CD4-positive, alpha-beta memory T cell (primary cell): ENCODE measurements around the gene MARCHF11. TPM values are rescaled to one million over a fixed set of nuclear protein-coding genes. Genes with fewer than 3 reads are reported as not detected.

ENCODE experiments used
- CTCF ChIA-PET: fragments of 350-600 bp; sonication (Branson Sonifier 250); formaldehyde crosslinking; loops from one replicate; lab custom pipeline; 2021; ENCODE audit warnings: inconsistent platforms; ENCODE audit not compliant: partially characterized antibody; lab: Charles Lee
- POLR2A ChIA-PET: fragments of 350-600 bp; sonication (Branson Sonifier 250); formaldehyde crosslinking; loops from one replicate; lab custom pipeline; 2021; ENCODE audit not compliant: partially characterized antibody; lab: Charles Lee
- DNase-seq, 5 donors: peaks; one replicate each; pipeline versions ENCODE4 v3.0.0 to v3.0.0-alpha.2; 2020 to 2022; ENCODE audit warnings: mixed read lengths in 1 of 5
- H3K27ac ChIP-seq: one replicate; pipeline ENCODE4 v1.7.0; 2013; ENCODE audit warnings: low read depth, low read length
- H3K27me3 ChIP-seq: 2 replicates; pipeline ENCODE4 v1.7.0; 2013; ENCODE audit warnings: mild to moderate bottlenecking, low read length, moderate library complexity; ENCODE audit not compliant: insufficient read depth
- H3K36me3 ChIP-seq: 2 replicates; pipeline ENCODE4 v1.7.0; 2013; ENCODE audit warnings: mild to moderate bottlenecking, low read length, moderate library complexity; ENCODE audit not compliant: insufficient read depth
- H3K4me1 ChIP-seq: 2 replicates; pipeline ENCODE4 v1.7.0; 2013; ENCODE audit warnings: mild to moderate bottlenecking, low read length, moderate library complexity; ENCODE audit not compliant: insufficient read depth
- H3K4me3 ChIP-seq, 2 donors: one replicate each; pipeline ENCODE4 v1.7.0; 2013; ENCODE audit warnings: low read length in 2 of 2, mild to moderate bottlenecking in 1 of 2
- H3K9me3 ChIP-seq, 2 donors: one replicate each; pipeline ENCODE4 v1.7.0; 2013; ENCODE audit warnings: low read length in 2 of 2, control low read depth in 1 of 2; ENCODE audit not compliant: control insufficient read depth in 1 of 2
- H3K27ac Mint-ChIP-seq, 7 donors: one replicate each; pipeline ENCODE4 v1.8.0; 2020 to 2021; ENCODE audit warnings: mixed read lengths in 7 of 7, mild to moderate bottlenecking in 6 of 7, inconsistent platforms in 3 of 7, moderate library complexity in 3 of 7
- H3K27me3 Mint-ChIP-seq, 2 donors: one replicate each; pipeline ENCODE4 v1.8.0; 2020 to 2021; ENCODE audit warnings: mixed read lengths in 2 of 2
- H3K36me3 Mint-ChIP-seq, 2 donors: one replicate each; pipeline ENCODE4 v1.8.0; 2020 to 2021; ENCODE audit warnings: mixed read lengths in 2 of 2, inconsistent platforms in 1 of 2, mild to moderate bottlenecking in 1 of 2
- H3K4me1 Mint-ChIP-seq, 4 donors: one replicate each; pipeline ENCODE4 v1.8.0; 2020 to 2021; ENCODE audit warnings: mixed read lengths in 4 of 4, mild to moderate bottlenecking in 1 of 4
- H3K4me3 Mint-ChIP-seq, 8 donors: one replicate each; pipeline ENCODE4 v1.8.0; 2020 to 2021; ENCODE audit warnings: mixed read lengths in 8 of 8, mild to moderate bottlenecking in 7 of 8, moderate library complexity in 6 of 8, inconsistent platforms in 3 of 8
- H3K9me3 Mint-ChIP-seq, 8 donors: one replicate each; pipeline ENCODE4 v1.8.0; 2020 to 2021; ENCODE audit warnings: mixed read lengths in 8 of 8, mild to moderate bottlenecking in 5 of 8, inconsistent platforms in 3 of 8, moderate library complexity in 1 of 8
- intact Hi-C: fragments of 100-400 bp; cut with micrococcal nuclease; formaldehyde crosslinking; loops from one replicate; pipeline ENCODE4 v1.15.1; 2023
- polyA plus RNA-seq, 2 donors: library from polyadenylated mRNA; unstranded; fragments of 300-500 nt; fragmentation: Illumina TruSeq; gene quantifications; one replicate each; pipeline ENCODE4 v1.2.3, GENCODE V29; 2021
- total RNA-seq, 2 experiments: library from RNA; stranded (reverse); gene quantifications; one replicate each; pipeline ENCODE4 v1.2.3, GENCODE V29; 2021

MARCHF11 gene
- total and polyA plus RNA-seq, 4 experiments from 2014 or later: not detected

GRCh38 chr5:16104961-16105360 is 74.6 kb downstream of the MARCHF11 start:
- CTCF ChIA-PET: no interaction called here
- no peaks in the 10 kb centered on the region for H3K4me1 Mint-ChIP-seq

DNA sequence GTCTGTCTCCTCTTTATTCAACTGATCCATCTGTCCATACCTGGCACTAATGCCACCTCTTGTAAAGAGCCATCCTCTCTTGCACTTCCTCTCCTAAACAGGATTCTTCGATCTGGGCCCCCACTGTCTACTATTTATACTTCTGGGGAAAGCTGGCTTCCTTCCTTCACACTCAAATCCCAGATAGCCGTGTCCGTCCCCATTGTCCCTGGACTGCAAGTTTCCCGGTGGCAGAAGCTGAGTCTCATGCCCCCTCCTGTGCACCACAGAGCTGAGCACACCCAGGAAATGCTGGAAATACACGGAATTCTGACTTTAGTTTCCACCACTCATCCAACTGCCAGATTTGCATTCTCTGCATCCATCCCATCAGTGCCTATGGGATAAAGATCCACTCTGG is 84.0 kb downstream of the MARCHF11 start:
- Mint-ChIP-seq H3K4me3 (no peak overlapping the region), H3K27ac (no peak overlapping the region), H3K27me3 (peaks cover 0 to 2% of the 10 kb centered on the region in 2 donors), H3K4me1 (no peaks in the 10 kb centered on the region), H3K9me3 (peaks cover 0 to 10% (median 2%) of the 10 kb centered on the region in 8 donors), H3K36me3 (no peaks in the 10 kb centered on the region)
- H3K4me3 ChIP-seq: no peak overlapping the region
- ChIA-PET POLR2A (no interaction called here), CTCF (no interaction called here)
- intact Hi-C loops: no loop called here
- no peaks in the 10 kb centered on the region for H3K9me3 ChIP-seq
- H3K27ac ChIP-seq: no peak overlapping the region
- no peaks in the 10 kb centered on the region for H3K4me1 ChIP-seq
- H3K36me3 ChIP-seq: no peaks in the 10 kb centered on the region
- no peaks in the 10 kb centered on the region for H3K27me3 ChIP-seq
- DNase-seq: no peak

More at GRCh38 chr5:16104961-16105360, 74.6 kb downstream of the MARCHF11 start:
- no peak for DNase-seq
- Histone ChIP-seq H3K4me3 (no peak overlapping the region), H3K27me3 (no peaks in the 10 kb centered on the region), H3K9me3 (no peaks in the 10 kb centered on the region), H3K4me1 (no peaks in the 10 kb centered on the region), H3K36me3 (no peaks in the 10 kb centered on the region), H3K27ac (no peak overlapping the region)
- Mint-ChIP-seq H3K27ac (no peak overlapping the region), H3K4me3 (no peak overlapping the region), H3K27me3 (peaks cover 0 to 3% of the 10 kb centered on the region in 2 donors), H3K36me3 (no peaks in the 10 kb centered on the region), H3K9me3 (peaks cover 0 to 23% (median 13%) of the 10 kb centered on the region in 8 donors)
- POLR2A ChIA-PET: no interaction called here
- intact Hi-C loops: no loop called here

- Histone ChIP-seq H3K27me3 (no peaks in the 10 kb centered on the region), H3K9me3 (no peaks in the 10 kb centered on the region), H3K4me3 (no peak overlapping the region), H3K4me1 (no peaks in the 10 kb centered on the region), H3K27ac (no peak overlapping the region), H3K36me3 (no peaks in the 10 kb centered on the region)
- intact Hi-C loops: no loop called here
- Mint-ChIP-seq H3K27me3 (no peaks in the 10 kb centered on the region), H3K4me3 (no peak overlapping the region), H3K9me3 (peaks cover 0 to 5% (median under 1%) of the 10 kb centered on the region in 8 donors), H3K27ac (no peak overlapping the region), H3K4me1 (no peaks in the 10 kb centered on the region), H3K36me3 (no peaks in the 10 kb centered on the region)
- ChIA-PET CTCF (no interaction called here), POLR2A (no interaction called here)
- no peak for DNase-seq
Observed at GRCh38 chr5:16090270-16090669, 89.3 kb downstream of the MARCHF11 start.

- H3K36me3 Mint-ChIP-seq: no peaks in the 10 kb centered on the region
- ChIA-PET CTCF (no interaction called here), POLR2A (no interaction called here)
Observed at GRCh38 chr5:16082982-16083381, 96.6 kb downstream of the MARCHF11 start.

DNA sequence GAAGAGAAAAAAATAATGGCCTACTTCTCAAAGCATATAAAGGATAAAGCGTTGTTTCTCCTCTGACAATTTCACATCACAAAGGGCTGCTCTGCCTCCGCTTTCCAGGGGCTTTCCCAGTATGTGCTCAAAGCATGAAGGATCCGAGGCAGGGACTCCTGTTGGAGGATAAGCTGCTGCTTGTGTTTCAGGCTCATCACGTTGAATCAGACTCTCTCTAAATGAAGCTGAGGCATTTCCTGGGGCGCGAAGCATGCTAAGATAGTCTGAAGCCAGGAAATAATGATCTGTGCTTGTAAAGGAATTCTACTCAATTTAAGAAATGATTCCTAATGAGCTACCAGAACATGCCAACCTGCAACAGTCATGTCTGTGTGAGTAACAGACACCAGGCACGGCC is 97.5 kb downstream of the MARCHF11 start:
- H3K4me3 Mint-ChIP-seq: no peak overlapping the region
- H3K27ac Mint-ChIP-seq: no peak overlapping the region
- H3K36me3 ChIP-seq: no peaks in the 10 kb centered on the region
- H3K4me1 ChIP-seq: no peaks in the 10 kb centered on the region
- H3K36me3 Mint-ChIP-seq: no peaks in the 10 kb centered on the region
- no peak for DNase-seq
- H3K27me3 Mint-ChIP-seq: peaks cover 0 to 2% of the 10 kb centered on the region in 2 donors
- no peak overlapping the region for H3K4me3 ChIP-seq
- ChIA-PET CTCF (no interaction called here), POLR2A (no interaction called here)
- no peaks in the 10 kb centered on the region for H3K4me1 Mint-ChIP-seq
- no peaks in the 10 kb centered on the region for H3K27me3 ChIP-seq
- no peak overlapping the region for H3K27ac ChIP-seq
- H3K9me3 ChIP-seq: no peaks in the 10 kb centered on the region
- peaks cover 0 to 8% (median 0%) of the 10 kb centered on the region in 8 donors for H3K9me3 Mint-ChIP-seq
- intact Hi-C loops: no loop called here

More at GRCh38 chr5:16082982-16083381, 96.6 kb downstream of the MARCHF11 start:
- Mint-ChIP-seq H3K4me3 (no peak overlapping the region), H3K4me1 (no peaks in the 10 kb centered on the region), H3K27ac (no peak overlapping the region), H3K9me3 (peaks cover 0 to 8% (median 0%) of the 10 kb centered on the region in 8 donors), H3K27me3 (peaks cover 0 to 2% of the 10 kb centered on the region in 2 donors)
- intact Hi-C loops: no loop called here
- Histone ChIP-seq H3K9me3 (no peaks in the 10 kb centered on the region), H3K4me1 (no peaks in the 10 kb centered on the region), H3K4me3 (no peak overlapping the region), H3K27ac (no peak overlapping the region), H3K36me3 (no peaks in the 10 kb centered on the region), H3K27me3 (no peaks in the 10 kb centered on the region)
- DNase-seq: no peak

- Mint-ChIP-seq H3K36me3 (no peaks in the 10 kb centered on the region), H3K9me3 (peaks cover 0 to 8% (median 0%) of the 10 kb centered on the region in 8 donors), H3K4me1 (no peaks in the 10 kb centered on the region), H3K27me3 (peaks cover 0 to 2% of the 10 kb centered on the region in 2 donors), H3K27ac (peak overlapping the region in 1 of 7 donors; percentile 43), H3K4me3 (no peak overlapping the region)
- no peaks in the 10 kb centered on the region for H3K4me1 ChIP-seq
- intact Hi-C loops: no loop called here
- H3K27ac ChIP-seq: no peak overlapping the region
- no peaks in the 10 kb centered on the region for H3K9me3 ChIP-seq
- H3K4me3 ChIP-seq: no peak overlapping the region
- ChIA-PET CTCF (no interaction called here), POLR2A (no interaction called here)
- DNase-seq: no peak
- H3K36me3 ChIP-seq: no peaks in the 10 kb centered on the region
- no peaks in the 10 kb centered on the region for H3K27me3 ChIP-seq
Observed at GRCh38 chr5:16081376-16081955, 98.1 kb downstream of the MARCHF11 start.

- Histone ChIP-seq H3K36me3 (no peaks in the 10 kb centered on the region), H3K4me1 (no peaks in the 10 kb centered on the region), H3K27me3 (no peaks in the 10 kb centered on the region), H3K9me3 (no peaks in the 10 kb centered on the region), H3K27ac (no peak overlapping the region), H3K4me3 (no peak overlapping the region)
- no peak overlapping the region for H3K27ac Mint-ChIP-seq
- ChIA-PET POLR2A (no interaction called here), CTCF (no interaction called here)
- no peak overlapping the region for H3K4me3 Mint-ChIP-seq
- no peaks in the 10 kb centered on the region for H3K36me3 Mint-ChIP-seq
- no peaks in the 10 kb centered on the region for H3K4me1 Mint-ChIP-seq
- DNase-seq: no peak
- H3K9me3 Mint-ChIP-seq: peaks cover 0 to 8% (median under 1%) of the 10 kb centered on the region in 8 donors
- H3K27me3 Mint-ChIP-seq: peaks cover 0 to 2% of the 10 kb centered on the region in 2 donors
- intact Hi-C loops: no loop called here
Observed at GRCh38 chr5:16076657-16077056, 102.9 kb downstream of the MARCHF11 start.
